PC-9 (cell line): Measurements from ENCODE around the gene COL4A1. TPM values are rescaled to one million over a fixed set of nuclear protein-coding genes. Genes with fewer than 3 reads are reported as not detected.
A peak's percentile ranks its signal among the peaks of the same experiment; 100 is the strongest.

Source experiments
- BruUV-seq: library from RNA; stranded (reverse); fragments of 400-500 nt; replicated peaks from 2 replicates; lab custom pipeline; 2021; lab: Mats Ljungman, UMichigan
- CTCF ChIA-PET: fragments of 300-600 bp; sonication (Branson Sonifier 250); formaldehyde crosslinking; loops from one replicate; lab custom pipeline; 2022; ENCODE audit warnings: antibody characterized with exemption; lab: Charles Lee
- POLR2A ChIA-PET: fragments of 300-600 bp; sonication (Branson Sonifier 250); formaldehyde crosslinking; loops from one replicate; lab custom pipeline; 2022; ENCODE audit warnings: antibody characterized with exemption; ENCODE audit not compliant: unreplicated experiment; lab: Charles Lee
- DNase-seq, 2 experiments: peaks; one replicate each; pipeline versions ENCODE4 v3.0.0 to v3.0.0-alpha.2; 2015 to 2022; ENCODE audit warnings: mixed read lengths in 1 of 2
- H2AFZ ChIP-seq: fragments of 200-600 bp; sonication (generic); 2 replicates; pipeline ENCODE4 v1.8.1; 2017; ENCODE audit warnings: antibody characterized with exemption
- H3F3A ChIP-seq: fragments of 200-600 bp; sonication (generic); 2 replicates; pipeline ENCODE4 v1.8.1; 2017; ENCODE audit warnings: antibody characterized with exemption, mild to moderate bottlenecking, low read depth; ENCODE audit not compliant: insufficient read depth
- H3K27ac ChIP-seq: fragments of 200-600 bp; sonication (generic); 2 replicates; pipeline ENCODE4 v1.6.1; 2016; ENCODE audit warnings: mixed run types
- H3K27me3 ChIP-seq: fragments of 200-600 bp; sonication (generic); 2 replicates; pipeline ENCODE4 v1.6.1; 2016; ENCODE audit warnings: low read depth, mixed run types; ENCODE audit not compliant: insufficient read depth
- H3K36me3 ChIP-seq: fragments of 200-600 bp; sonication (generic); 2 replicates; pipeline ENCODE4 v1.6.1; 2016; ENCODE audit warnings: low read depth, mixed run types
- H3K4me1 ChIP-seq: fragments of 200-600 bp; sonication (generic); replicated peaks from 2 replicates; pipeline ENCODE4 v1.6.1; 2016; ENCODE audit warnings: mixed run types; ENCODE audit not compliant: insufficient read depth
- H3K4me2 ChIP-seq: fragments of 200-600 bp; sonication (generic); 2 replicates; pipeline ENCODE4 v1.6.1; 2017; ENCODE audit warnings: mixed run types
- H3K4me3 ChIP-seq: fragments of 200-600 bp; sonication (generic); 2 replicates; pipeline ENCODE4 v1.6.1; 2016; ENCODE audit warnings: mixed run types
- H3K79me2 ChIP-seq: fragments of 200-600 bp; sonication (generic); 2 replicates; pipeline ENCODE4 v1.6.1; 2017; ENCODE audit warnings: low read depth, mixed run types
- H3K9me2 ChIP-seq: fragments of 200-600 bp; sonication (generic); 2 replicates; pipeline ENCODE4 v1.8.1; 2017; ENCODE audit warnings: mild to moderate bottlenecking; ENCODE audit not compliant: insufficient read depth
- H3K9me3 ChIP-seq: fragments of 200-600 bp; sonication (generic); 2 replicates; pipeline ENCODE4 v1.8.1; 2016; ENCODE audit warnings: low read depth; ENCODE audit not compliant: insufficient read depth
- H4K20me1 ChIP-seq: fragments of 200-600 bp; sonication (generic); 2 replicates; pipeline ENCODE4 v1.8.1; 2017; ENCODE audit not compliant: insufficient read depth
- EZH2 ChIP-seq: fragments of 200-600 bp; sonication (generic); IDR thresholded peaks from 2 replicates; pipeline ENCODE4 v1.8.0; 2017; ENCODE audit warnings: antibody characterized with exemption, low read depth
- intact Hi-C: fragments of 100-400 bp; cut with micrococcal nuclease; formaldehyde crosslinking; loops from one replicate; pipeline ENCODE4 v1.10.0; 2022; ENCODE audit not compliant: unreplicated experiment
- total RNA-seq: library from RNA; stranded (reverse); gene quantifications from 2 replicates; pipeline ENCODE4 v1.2.3, GENCODE V29; 2021
- TF ChIP-seq, protein P1 (sequence below): fragments of 200-600 bp; sonication (generic); conservative IDR thresholded peaks from 2 replicates; pipeline ENCODE4 v1.6.1; 2017; ENCODE audit warnings: mixed run types, antibody characterized with exemption, mild to moderate bottlenecking, moderate library complexity

The COL4A1 gene
- total RNA-seq, 1 experiment from 2014 or later = 24.5 TPM

GRCh38 chr13:110259651-110260050 lies 47.3 kb downstream of the COL4A1 start:
- intact Hi-C loops = no loop called here
- Histone ChIP-seq H4K20me1 (no peaks in the 10 kb centered on the region), H3K27ac (peak overlapping the region; percentile 45; the same call in 1 of the 2 replicates), H3K4me2 (peak overlapping the region; percentile 39), H3K27me3 (no peaks in the 10 kb centered on the region), H3K4me3 (no peak overlapping the region), H2AFZ (no peak overlapping the region), H3K36me3 (no peaks in the 10 kb centered on the region), H3K9me2 (no peaks in the 10 kb centered on the region), H3K79me2 (no peaks in the 10 kb centered on the region), H3K9me3 (no peaks in the 10 kb centered on the region), H3K4me1 (peaks cover 12% of the 10 kb centered on the region), H3F3A (peaks cover 15% of the 10 kb centered on the region; the same call in 1 of the 2 replicates)
- ChIA-PET POLR2A (interaction anchor here (0.6 kb wide), 1 partner anchor 287 kb away, joined by 3 read pairs; no protein-coding TSS in a partner anchor), CTCF (no interaction called here)
- no TSS peak for BruUV-seq
- no peak for TF ChIP-seq EZH2
- TF ChIP-seq, protein P1, sequence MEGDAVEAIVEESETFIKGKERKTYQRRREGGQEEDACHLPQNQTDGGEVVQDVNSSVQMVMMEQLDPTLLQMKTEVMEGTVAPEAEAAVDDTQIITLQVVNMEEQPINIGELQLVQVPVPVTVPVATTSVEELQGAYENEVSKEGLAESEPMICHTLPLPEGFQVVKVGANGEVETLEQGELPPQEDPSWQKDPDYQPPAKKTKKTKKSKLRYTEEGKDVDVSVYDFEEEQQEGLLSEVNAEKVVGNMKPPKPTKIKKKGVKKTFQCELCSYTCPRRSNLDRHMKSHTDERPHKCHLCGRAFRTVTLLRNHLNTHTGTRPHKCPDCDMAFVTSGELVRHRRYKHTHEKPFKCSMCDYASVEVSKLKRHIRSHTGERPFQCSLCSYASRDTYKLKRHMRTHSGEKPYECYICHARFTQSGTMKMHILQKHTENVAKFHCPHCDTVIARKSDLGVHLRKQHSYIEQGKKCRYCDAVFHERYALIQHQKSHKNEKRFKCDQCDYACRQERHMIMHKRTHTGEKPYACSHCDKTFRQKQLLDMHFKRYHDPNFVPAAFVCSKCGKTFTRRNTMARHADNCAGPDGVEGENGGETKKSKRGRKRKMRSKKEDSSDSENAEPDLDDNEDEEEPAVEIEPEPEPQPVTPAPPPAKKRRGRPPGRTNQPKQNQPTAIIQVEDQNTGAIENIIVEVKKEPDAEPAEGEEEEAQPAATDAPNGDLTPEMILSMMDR = no peak
- no peak for DNase-seq

DNA sequence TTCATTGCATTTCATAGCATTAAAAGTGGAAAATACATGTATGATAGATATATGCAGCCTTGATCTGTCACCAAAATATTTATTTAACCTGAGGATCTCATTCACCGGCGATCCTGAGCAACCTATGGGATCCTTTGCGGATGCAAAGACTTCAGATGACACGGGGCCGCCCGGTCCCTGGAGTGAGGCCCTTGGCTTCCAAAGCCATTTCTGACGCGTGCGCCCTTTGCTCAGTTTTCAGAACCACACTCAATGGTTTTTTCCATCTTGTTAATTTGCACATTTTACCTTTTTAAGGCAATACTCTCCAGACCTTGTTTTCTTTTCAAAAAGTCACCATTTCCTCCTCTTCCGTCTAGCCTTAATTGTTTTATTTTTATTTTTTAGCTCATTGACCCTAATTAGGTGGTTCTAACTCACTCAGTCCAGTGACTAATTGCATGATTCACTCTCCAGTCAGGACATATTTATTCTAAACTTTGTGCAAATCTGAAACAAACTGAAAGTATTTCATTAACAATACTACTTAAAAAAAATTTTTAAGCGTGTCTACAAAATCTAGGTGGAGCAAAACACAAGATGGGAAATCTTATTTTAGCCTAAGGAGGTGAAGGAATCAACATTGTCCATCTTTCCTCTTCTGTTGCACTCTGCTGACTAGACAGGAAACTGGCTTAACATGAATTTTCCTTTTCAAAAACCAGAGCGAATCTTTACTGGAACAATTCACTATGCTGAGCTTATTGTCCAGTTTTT lies 47.9 kb downstream of the COL4A1 start:
- peak overlapping the region; percentile 39 for H3K4me2 ChIP-seq
- intact Hi-C loops = no loop called here
- H3K79me2 ChIP-seq = no peaks in the 10 kb centered on the region
- H3K36me3 ChIP-seq = no peaks in the 10 kb centered on the region
- H3K27me3 ChIP-seq = no peaks in the 10 kb centered on the region
- no peaks in the 10 kb centered on the region for H3K9me2 ChIP-seq
- TF ChIP-seq, protein P1 = no peak
- TF ChIP-seq EZH2 = no peak
- no peak for DNase-seq
- H4K20me1 ChIP-seq = no peaks in the 10 kb centered on the region
- H3K9me3 ChIP-seq = no peaks in the 10 kb centered on the region
- H2AFZ ChIP-seq = no peak overlapping the region
- peaks cover 12% of the 10 kb centered on the region for H3K4me1 ChIP-seq
- ChIA-PET POLR2A (interaction anchor here (0.6 kb wide), 2 partner anchors 197 to 288 kb away, joined by 3 read pairs; no protein-coding TSS in a partner anchor), CTCF (no interaction called here)
- peaks cover 19% of the 10 kb centered on the region; the same call in 1 of the 2 replicates for H3F3A ChIP-seq
- BruUV-seq = no TSS peak
- H3K4me3 ChIP-seq = no peak overlapping the region
- peak overlapping the region; percentile 45; the same call in 1 of the 2 replicates for H3K27ac ChIP-seq

- H3K36me3 ChIP-seq = no peaks in the 10 kb centered on the region
- POLR2A ChIA-PET = no interaction called here
- no peak overlapping the region for H3K27ac ChIP-seq
- no peak overlapping the region for H2AFZ ChIP-seq
- H3K9me2 ChIP-seq = no peaks in the 10 kb centered on the region
- H4K20me1 ChIP-seq = no peaks in the 10 kb centered on the region
- CTCF ChIA-PET = no interaction called here
- H3K9me3 ChIP-seq = no peaks in the 10 kb centered on the region
- H3K27me3 ChIP-seq = no peaks in the 10 kb centered on the region
- intact Hi-C loops = no loop called here
- DNase-seq = no peak
- H3K4me3 ChIP-seq = no peak overlapping the region
- TF ChIP-seq, protein P1 = no peak
- no peak for TF ChIP-seq EZH2
- no peak overlapping the region for H3K4me2 ChIP-seq
- BruUV-seq = no TSS peak
- no peaks in the 10 kb centered on the region for H3K79me2 ChIP-seq
- H3K4me1 ChIP-seq = peaks cover 12% of the 10 kb centered on the region
- H3F3A ChIP-seq = peaks cover 22% of the 10 kb centered on the region; the same call in 1 of the 2 replicates
Observed at GRCh38 chr13:110257408-110257807, 49.5 kb downstream of the COL4A1 start.
